OCI-M2 (cell line): ENCODE data around the gene CIAO2A.
A peak's percentile ranks its signal among the peaks of the same experiment; 100 is the strongest.
"Not testable (repeated sequence)": the region's sequence is repeated elsewhere in the genome, so short reads cannot be mapped to it uniquely, and the experiment has no call there.

Experiments
- DNase-seq: peaks from one replicate; lab custom pipeline; 2025; ENCODE audit not compliant: unreplicated experiment; lab: John Stamatoyannopoulos, UW

CIAO2A gene

DNA sequence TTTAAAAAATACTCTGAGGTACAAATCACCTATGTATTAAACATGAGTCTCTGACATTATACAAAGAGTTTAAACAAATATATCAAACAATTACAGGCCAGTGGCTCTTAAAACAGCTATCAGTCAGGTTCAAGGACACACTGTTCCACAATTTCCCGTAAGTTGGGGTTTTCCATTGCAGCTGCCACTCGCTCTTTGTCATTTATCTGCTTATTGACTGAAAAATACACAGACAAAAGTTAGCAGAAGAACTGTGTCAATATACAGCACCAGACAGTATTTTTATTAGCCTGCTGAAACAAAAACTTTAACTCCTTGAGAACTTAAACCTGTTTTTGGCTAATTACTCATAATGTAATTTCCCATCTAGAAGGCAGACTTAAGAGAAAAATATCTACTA is 20.8 kb downstream of the CIAO2A start:
- DNase-seq: no peak

DNA sequence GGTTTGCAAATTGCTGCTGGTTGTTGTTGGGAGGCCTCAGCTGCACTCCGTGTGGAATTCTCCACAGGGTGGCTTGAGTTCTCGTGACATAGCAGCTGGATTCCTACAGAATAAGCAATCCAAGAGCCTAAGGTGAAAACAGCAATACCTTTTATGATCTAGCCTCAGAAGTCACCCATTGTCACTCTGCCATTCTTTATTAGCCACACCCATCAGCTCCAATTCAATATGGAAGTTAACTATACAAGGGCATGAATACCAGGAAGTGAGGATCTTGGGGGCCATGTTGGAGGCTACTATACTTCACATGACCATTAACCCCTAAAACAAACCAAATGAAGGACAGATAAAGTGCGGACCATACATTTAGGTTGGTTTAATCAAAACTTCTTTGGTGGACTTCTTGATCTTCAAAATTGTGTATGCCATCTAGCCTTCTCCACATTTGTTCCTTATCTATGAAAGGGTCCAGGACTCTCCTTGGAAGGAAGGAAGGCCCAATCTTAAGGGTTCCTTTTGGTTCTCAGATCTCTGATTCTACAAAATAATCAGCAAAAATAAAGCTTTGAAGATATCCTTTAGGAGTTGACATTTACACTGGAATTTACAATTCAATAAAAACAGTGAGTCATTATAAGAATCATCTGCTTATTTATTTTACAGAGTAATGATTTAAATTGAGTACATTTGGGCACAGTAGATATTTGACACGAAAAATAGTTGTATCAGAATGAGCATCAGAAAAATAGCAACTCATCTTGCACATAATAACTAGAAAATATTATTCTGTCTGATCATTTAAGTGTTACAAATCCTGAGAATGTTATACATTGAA is 21.5 kb downstream of the CIAO2A start:
- DNase-seq: no peak

DNA sequence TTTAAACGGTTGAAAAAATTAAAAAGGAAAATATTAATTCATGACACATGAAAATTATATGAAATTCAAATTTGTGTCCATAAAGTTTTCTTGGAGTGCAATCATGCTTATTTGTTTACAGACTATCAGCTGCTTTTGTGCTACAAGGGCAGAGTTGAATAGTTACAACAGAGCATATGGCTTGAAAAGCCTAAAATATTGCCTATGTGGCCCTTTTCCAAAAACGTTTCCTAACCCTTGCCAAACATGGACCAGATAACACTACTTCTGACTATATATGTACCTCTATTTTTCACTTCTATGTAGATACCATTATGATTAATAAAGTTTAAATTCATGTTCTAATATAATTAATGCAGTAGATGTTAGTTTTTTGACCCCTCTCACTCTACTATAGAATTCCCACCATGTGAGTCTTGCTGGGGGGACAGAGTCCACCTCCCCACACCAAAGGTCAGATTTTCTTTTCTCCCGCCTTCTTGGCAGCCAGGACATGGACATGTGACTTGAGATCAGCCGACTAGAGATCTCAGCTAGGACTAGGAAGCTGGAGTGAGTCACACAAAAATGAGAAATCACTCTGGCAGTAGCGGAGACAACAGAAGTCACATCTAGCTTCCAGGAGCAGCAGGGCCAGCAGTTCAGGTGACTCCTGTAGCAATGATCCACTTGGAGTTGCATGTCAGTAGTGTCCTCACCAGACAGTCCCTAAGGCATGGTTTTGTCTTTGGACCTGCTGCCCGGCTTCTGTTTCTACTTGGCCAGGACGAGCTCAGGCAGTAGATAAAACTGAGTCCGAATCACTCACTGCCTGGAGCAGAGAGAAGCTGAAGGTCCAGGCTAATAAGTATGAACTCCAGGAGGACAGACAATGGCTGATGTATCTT is 22.4 kb downstream of the CIAO2A start:
- DNase-seq: no peak

DNA sequence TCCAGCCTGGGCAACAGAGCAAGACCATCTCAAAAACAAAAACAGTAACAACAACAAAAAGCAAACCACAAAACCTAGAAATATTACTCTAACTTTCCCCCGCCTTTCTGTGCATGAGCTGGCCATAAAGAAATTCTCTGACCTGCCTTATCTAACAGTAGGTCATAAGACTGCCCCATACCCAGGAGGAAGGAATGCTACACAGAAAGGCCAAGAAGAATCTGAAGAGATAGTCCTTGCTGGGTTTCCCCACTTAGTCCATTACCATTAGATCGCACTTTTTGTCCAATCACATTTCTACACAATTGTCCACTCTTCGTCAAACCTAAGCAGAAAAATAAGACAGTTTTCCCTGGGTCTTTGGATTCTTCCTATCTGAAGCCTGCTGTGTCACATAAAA is 23.5 kb downstream of the CIAO2A start:
- no peak for DNase-seq

DNA sequence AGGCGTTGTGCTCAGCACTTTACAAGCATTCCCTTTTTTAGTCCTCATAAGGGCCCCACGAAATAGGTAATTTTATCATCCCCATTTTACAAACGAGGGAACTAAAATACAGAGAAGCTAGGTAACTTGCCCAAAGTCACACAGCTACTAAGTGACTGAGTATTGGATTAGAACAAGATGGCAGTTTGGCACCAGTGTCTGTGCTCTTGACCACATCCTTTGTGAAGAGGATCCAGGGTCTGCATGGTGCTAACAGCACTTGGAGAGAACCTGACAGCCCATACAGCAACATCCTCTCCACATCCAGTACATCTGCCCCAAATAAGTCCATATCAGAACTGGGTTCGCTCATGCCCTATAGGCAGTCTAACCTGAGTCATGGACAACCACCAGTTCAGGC is 25.5 kb downstream of the CIAO2A start:
- DNase-seq: no peak

DNA sequence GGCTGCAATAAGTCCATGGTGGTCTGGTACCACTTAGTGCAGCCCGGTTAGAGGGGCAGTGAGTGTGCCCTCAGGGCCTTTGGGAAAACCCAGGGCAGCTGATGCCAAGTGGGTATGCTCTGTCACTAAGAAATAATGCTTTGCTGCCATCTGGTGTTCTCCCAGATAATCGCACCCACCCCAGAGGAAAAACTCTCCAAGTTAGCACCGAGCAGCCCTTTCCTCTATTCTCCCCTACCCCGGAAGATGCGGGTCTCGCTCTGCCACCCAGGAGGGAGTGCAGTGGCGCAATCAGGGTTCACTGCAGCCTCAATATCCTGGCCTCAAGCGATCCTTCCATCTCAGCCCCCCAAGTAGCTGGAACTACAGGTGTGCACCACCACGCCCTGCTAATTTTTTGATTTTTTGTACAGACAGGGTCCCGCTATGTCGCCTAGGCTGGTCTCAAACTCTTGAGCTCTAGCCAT is 26.0 kb downstream of the CIAO2A start:
- DNase-seq: peak; percentile 30

DNA sequence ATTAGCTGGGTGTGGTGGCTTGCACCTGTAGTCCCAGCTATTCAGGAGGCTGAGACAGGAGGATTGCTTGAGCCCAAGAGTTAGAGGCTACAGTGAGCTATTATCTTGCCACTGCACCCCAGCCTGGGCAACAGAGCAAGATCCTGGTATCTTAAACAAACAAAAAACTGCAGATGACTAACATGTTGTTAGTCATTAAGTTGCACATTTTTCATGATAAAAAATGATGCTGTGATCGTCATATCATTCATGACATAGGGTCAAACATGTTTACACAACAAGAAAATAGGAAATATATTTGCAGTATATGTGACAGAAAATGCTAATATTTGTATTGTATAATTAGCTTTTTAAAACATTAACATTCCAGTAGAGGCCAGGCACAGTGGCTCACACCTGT is 27.2 kb downstream of the CIAO2A start:
- DNase-seq: no peak

DNA sequence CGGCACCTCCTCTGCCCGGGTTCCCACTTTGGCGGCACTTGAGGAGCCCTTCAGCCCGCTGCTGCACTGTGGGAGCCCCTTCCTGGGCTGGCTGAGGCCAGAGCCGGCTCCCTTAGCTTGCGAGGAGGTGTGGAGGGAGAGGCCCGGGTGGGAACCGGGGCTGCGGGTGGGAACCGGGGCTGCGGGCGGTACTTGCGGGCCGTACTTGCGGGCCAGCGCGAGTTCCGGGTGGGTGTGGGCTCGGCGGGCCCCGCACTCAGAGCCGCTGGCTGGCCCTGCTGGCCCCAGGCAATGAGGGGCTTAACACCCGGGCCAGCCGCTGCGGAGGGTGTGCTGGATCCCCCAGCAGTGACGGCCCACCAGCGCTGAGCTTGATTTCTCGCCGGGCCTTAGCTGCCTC is 32.9 kb downstream of the CIAO2A start:
- no peak for DNase-seq

DNA sequence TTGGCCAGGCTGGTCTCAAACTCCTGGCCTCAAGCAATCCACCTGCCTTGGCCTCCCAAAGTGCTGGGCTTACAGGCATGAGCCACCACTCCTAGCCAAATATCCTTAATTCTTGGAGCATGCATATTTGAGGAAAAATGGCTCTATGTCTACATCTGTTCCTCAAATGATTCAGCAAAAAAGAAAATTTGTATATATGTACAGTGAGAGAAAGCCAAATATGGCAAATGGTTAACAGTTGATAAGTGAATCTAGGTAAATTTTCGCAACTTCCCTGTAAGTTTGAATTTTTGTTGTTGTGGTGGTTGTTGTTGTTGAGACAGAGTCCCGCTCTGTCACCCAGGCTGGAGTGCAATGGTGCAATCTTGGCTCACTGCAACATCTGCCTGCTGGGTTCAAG is 34.5 kb downstream of the CIAO2A start:
- not testable (repeated sequence) for DNase-seq

DNA sequence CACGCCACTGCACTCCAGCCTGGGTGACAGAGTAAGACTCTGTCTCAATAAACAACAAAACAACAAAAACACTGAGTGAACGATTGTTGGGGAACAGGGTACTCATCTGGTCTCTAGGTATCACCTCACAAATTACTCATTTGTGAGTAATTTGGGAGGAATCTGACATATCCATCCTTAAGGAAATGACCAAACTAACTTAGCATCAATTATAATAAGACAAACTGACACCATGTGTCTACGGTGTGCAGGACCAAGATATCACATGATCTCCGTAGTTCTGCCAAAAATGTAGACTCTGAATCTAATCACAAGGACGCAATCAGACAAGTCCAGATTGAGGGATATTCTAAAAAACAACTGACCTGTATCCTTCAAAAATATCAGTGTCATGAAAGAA is 35.4 kb downstream of the CIAO2A start:
- no peak for DNase-seq

DNA sequence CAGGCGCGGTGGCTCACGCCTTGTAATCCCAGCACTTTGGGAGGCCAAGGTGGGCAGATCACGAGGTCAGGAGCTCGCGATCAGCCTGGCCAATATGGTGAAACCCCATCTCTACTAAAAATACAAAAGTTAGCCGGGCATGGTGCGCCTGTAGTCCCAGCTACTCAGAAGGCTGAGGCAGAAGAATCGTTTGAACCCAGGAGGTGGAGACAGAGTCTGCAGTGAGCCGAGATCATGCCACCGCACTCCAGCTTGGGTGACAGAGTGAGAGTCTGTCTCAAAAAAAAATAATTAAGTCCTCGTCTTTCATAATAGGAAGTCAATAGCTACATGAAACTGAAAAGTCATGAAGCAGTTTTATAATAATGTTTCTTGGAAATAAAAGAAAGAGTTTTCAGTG is 40.0 kb downstream of the CIAO2A start:
- DNase-seq: not testable (repeated sequence)

DNA sequence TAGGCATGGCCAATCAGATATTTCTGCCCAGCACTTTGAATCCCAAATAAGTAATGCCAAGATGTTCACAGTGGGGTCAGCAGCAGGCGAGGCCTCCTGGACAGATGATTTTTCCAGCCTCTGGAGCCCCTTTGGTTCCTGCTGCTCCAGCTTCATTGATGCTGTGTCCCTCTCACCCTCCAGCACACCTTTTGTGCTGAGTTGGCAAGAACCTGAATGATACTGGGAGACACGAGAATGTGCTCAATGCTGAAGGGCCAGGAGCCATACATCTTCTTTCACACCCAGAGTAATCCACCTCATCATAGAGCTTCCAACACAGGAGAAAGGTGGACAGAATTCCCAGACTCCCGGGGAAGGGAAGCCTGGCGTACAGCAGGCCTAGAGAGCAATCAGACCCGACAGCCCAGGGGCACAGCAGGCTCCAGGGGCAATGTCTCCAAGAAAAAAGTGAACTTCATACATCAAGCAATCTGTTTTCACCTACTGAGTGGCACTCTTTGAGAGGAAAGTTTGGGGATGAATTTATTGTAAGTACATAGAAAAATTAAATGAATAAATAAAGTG is 40.6 kb downstream of the CIAO2A start:
- no peak for DNase-seq

DNA sequence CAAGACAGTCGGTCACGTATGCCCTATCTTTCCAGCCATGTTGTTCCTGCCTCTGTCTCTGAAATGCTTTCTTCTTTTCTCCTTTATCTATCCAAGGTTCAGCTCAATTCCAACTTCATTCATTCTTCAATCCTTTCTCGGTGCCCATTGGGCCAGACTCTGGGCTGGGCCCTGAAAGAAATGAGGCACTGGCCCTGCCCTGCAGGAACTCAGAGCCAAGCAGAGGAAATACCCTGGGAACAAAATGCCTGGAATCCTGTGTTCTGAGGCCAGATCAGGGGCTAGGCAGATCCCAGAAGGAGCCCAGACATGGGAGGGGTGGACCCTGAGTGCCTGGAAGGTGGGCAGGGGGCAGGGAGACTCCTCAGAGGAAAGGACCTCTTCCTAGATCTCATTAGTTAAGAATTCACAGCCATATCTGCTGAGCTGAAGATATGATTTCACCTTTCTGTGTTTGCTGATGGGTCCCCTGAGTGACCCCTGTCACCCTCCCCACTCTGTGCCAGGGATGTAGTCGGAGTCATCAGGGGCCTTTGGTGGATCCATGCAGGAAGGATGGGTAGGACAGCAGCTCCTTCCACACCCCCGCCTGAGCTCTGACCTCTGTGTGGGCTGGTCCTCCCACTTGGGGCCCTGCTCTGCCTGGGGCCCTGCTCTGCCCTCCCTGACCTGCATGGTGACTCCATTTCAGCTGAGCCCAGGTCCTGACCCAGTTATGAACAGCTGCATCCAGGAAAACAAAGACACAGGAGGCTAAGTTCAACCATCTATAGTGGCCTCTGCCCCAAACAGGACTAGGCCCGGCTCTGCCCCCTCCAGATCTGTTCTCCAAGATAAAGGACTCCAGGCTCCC is 42.0 kb downstream of the CIAO2A start:
- no peak for DNase-seq

DNA sequence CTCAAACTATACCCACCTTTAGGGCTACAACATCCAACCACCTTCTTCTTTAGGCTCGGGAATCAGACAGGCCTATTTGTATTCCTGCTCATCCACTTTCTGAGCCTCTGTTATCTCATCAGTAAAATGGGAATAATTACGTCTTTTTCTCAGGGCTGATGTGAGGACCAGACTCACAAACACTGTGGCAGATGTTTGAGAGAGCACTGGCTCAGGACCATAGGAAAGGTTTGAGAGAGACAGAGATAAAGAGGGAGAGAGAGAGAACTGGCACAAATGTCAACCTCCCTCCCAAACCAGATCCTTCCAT is 42.6 kb downstream of the CIAO2A start:
- no peak for DNase-seq

DNA sequence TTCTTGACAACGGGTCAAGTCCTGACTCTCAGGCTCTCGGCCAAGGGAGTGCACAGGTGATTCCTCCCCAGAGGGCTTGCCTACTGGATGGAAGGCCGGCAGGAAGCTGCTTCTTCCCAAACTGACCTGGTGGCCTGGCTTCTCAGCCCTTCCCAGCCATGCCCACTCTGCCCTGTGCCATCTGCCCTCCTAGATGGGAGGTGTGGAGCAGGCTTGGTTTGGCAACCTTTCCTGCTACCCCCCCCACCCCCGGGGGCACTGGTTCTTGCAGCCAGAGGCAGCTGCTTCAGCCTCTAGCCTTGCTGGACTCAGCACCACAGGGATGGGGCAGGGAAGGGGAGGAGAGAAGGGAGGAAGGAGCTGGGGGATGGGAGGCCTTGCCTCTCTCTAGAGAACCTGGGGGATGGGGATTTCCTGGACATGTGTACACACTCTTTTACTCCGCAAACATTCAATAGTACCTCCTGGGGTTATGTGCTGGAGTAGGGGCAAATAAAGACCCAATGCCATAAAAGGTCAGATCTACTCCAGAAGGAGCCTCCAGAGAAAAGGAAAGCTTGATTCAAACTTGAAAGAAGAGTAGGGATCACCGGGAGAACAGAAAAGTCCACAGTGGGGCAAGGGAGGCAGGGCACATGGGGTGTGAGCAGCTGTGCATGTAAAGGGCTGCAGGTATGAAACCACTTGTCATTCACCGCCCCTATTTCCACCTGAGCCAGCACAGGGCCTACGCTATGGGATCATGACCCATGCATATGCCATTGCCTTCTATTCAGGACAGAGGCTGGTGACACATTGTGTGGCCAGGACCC is 43.2 kb downstream of the CIAO2A start:
- DNase-seq: no peak

DNA sequence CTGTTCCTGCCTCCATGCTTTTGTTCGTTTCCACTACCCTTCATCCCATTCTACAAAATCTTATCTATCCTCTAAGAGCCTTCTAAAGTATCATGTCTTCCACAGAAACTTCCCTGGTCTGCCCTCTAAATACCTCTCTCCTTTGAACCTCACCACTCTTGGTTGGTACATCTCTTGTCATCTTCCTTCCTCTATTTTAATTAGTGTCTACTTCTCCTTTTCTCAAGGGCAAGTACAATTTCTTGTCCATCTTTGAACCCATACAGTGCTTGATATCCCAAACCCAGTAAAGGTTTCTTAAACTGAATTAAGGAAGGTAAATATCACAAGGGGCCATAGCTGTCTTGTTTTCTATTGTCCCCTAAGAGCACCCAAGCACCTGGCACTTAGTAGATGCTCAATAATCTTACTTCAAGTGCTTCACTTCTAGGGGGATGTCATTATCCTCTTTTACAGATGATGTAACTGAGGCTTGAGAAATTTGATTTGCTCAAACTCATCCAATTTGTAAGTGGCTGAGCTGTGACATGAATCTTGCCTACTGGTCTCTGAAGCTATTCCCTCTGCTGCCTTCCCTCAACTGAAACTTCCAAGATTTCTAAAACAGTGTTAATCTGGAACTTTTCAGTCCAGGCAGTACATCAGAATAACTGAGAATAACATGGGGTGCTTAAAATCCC is 44.7 kb downstream of the CIAO2A start:
- no peak for DNase-seq

DNA sequence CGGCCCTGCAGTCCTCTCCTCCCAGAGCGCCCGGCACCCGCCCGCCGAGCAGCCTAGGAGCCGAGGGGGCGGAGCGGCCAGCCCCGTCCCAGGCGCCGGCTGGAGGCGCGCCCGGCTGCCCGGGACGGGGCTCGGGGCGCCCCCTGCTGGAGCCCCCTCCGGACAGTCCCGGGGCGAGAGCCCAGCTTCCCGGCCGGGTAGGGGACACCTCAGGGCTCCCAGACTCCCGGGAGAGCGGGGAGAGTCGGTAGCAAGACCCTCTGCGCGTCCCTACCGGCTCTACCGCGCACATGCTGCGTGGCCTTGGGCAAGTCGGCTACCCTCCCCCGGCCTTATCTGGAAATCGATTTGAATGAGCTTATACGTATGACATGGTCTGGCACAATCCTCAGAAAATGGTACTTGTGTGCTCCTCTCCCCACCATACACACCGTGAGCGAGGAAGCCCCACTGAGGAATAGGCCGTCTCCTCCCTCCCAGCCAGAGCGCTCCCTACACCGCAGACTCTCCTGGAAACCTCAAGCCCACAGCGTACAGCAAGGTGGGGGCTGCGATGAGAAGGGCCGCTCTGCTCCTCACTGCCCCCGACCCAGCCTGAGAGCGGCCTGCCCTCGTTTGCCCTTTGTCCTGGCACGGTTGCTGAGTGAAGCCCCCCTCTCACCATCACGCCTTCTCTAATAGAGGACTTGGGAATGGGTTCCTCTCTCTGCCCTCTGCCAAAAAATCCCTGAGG is 47.1 kb downstream of the CIAO2A start, which contains the start of gene DAPK2:
Gene DAPK2, minus strand, starts transcription at position 65 of the 733 bp plus-strand sequence. CDS start 6,224 bp downstream, outside the sequence.
- DNase-seq: peak; percentile 5

DNA sequence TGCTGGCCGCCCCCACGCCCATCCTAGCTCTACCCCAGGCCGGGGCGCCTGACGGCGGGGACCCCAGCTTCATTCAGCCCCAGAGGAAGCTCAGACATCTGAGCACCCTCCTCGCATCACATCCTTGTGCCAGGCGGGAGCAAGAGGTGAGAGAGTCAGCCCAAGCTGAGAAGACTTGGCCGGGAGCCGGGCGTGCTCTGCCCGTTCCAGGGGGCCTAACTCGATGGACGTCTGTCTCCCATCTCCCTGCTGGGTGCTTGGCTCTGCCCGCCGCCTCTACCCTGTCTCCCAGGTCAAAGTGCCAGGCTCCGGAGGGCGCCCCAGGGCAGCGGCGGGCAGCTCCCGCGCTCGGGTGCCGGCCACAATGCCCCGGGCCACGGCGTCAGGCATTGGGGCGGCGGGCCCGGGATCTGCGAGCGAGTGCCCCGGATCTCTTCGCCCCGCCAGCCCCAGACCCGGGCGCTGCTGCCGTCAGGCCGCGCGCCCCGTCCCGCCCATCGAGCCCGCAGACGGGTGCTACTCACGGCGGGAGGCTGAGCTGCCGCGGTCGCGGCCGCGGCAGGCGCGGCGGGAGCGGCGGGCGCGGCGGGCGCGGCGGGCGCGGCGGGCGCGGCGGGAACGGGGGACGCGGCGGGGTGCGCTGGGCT is 47.7 kb downstream of the CIAO2A start:
- no peak for DNase-seq
